Suprapubic skin (tissue), 4 donors: ENCODE results near the gene KCNT1.

Source experiments
- CTCF ChIP-seq, 2 donors: fragments of 200-600 bp in 1 of 2; fragments of 450-650 bp in 1 of 2; sonication (generic) in 1 of 2; IDR thresholded peaks; one replicate each; pipeline ENCODE4 v1.5.1; 2016 to 2019; ENCODE audit warnings: antibody characterized with exemption in 2 of 2, mild to moderate bottlenecking in 1 of 2, moderate library complexity in 1 of 2
- POLR2A ChIP-seq, 2 donors: fragments of 450-650 bp; IDR thresholded peaks; one replicate each; pipeline ENCODE4 v1.6.1; 2017; ENCODE audit warnings: antibody characterized with exemption in 2 of 2, mild to moderate bottlenecking in 2 of 2, moderate library complexity in 2 of 2
- POLR2AphosphoS5 ChIP-seq, 3 donors: sonication (generic); formaldehyde crosslinking; IDR thresholded peaks; one replicate each; pipeline ENCODE4 v1.6.1; 2017; ENCODE audit warnings: antibody characterized with exemption in 3 of 3

DNA sequence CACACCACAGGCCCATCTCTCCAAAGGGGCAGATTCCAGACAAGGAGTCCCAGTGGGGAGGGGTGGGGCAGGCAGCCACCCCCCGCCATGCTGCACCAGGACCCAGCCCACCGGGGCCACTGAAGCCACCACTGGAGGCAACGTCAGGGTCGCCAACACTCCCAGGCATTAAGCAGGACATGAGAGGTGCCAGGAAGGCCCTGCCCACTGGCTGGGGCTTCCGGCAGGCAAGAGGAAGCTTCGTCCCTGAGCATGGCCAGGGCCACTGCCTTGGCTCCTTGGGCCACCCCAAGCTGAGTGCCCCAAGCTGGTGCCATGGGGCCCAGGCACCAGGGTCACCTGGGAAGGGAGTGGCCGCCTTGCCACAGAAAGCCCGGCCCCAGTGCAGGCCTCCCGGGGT, 17.5 kb downstream of the KCNT1 start:
- TF ChIP-seq CTCF (IDR thresholded peaks at IDR 0.05): no peak
- TF ChIP-seq POLR2AphosphoS5 (IDR thresholded peaks at IDR 0.05): no peak
- TF ChIP-seq POLR2A (IDR thresholded peaks at IDR 0.05): no peak
